HG03439 (cell line): Measurements from ENCODE around the gene LRRC58.

Experiments used
- ATAC-seq: cut with Tn5 transposase; IDR thresholded peaks from one replicate; pipeline ENCODE4 v1.9.1; 2021; ENCODE audit warnings: mild to moderate bottlenecking, moderate library complexity; ENCODE audit not compliant: unreplicated experiment

LRRC58 gene

DNA sequence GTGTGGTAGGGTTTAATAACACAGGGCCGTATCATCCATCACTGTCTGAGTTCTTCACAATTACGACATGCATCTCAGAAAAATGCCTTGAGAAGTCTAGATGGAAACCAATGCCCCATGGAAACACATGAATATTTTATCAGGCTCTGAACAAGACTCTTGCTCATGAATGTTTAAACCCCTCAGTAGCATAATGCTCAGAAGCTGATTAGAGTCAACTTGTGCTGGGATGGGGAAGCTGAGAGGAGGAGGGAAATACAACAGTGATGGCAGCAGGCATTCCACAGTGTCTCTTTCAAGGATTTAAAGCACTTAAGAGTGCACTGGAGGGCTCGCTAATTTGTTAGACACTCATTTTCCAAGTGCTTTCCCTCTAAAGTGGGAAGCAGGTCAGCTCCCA, 67.9 kb downstream of the LRRC58 start:
- no peak for ATAC-seq

DNA sequence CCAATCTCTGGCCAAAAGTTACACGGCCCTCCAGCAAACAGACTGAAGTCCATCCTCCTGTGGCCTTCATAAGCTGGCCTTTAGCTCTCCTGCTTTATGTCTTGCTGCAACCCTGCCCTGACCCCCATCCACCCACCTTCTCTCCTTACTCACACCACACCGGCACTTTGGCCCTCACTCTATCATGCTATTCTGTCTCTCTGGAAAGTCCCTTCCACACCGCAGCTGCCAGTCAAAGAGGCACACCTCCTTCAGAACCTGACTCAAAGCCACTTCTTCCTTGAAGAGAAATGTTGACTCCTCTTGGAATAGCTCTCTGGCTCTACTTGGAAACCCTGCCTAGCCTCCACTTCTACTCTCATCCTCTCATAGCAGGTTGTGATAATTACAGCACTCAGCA, 68.6 kb downstream of the LRRC58 start:
- ATAC-seq: peak; percentile 83

DNA sequence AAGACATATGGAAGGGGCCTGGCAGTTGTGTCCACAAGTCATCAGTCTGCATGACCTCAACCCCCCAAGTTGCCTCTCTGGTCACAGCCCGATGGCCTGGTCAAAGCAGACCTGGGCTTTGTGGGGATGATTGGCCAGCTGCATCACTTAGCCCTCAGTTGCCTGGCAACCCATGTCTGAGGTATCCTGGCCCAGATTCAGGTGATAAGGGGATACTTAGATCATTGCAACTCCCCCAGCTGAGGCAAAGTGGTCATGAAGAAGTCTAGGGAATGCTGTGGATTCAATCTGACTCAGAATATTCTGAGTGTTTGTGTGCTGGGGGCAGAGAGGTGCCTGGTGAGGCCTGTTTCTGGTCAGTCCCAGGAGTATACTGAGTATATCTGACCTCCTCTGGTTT, 69.1 kb downstream of the LRRC58 start:
- no peak for ATAC-seq

DNA sequence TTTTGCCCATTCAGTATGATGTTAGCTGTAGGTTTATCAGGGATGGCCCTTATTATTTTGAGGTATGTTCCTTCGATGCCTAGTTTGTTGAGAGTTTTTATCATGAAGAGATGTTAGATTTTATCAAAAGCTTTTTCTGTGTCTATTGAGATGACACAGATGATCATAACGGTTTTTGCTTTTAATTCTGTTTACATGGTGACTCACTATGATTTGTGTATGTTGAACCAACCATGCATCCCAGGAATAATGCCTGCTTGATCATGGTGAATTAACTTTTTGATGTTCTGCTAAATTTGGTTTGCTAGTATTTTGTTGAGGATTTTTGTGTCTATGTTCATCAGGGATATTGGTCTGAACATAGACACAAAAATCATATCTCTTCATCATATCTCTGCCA, 72.4 kb downstream of the LRRC58 start:
- ATAC-seq: no peak

DNA sequence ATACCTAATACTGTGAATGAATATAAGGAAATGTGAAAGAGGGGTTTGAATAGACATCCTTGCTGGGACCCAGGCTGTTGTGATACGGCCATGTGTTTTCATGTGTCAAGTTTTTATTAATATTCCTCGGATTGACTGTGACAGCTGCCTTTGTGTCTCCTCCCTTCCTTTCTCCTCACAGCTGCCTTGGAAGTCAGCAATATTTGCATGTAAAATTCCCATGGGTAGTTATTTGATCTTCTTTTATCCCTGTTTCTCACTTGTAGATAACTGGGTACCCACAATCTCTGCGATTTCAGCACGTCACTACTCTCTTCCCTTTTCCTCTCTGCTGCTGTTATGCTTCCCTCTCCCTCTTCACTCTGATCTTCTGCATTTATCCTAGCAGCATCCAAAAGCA, 73.5 kb downstream of the LRRC58 start:
- no peak for ATAC-seq

DNA sequence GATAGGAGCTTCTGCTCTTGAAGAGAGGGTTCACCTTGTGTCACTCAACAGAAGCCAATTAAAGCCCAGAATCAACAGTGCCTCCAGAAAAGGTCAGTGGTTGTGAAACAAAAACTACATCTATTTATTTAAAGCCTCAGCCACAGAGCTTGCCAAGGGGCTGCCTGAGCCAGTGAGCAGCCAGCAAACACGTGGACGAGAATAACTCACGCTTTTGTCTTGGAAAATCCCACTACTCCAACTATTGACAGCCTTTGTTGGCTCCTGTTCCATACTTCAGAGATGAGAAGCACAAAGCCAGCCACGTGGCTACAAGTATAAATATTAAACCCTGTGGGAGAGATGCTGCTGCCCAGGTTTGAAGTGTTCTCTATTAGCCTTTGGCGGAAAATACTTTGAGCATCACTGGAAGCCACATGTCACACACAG, 74.4 kb downstream of the LRRC58 start:
- no peak for ATAC-seq
